ENCODE results near the gene PLP2. TPM values are rescaled to one million over a fixed set of nuclear protein-coding genes. Genes with fewer than 3 reads are reported as not detected.

The PLP2 gene
- total and polyA plus RNA-seq, 7 donors, result 17.8 to 320 (median 77.7) TPM

GRCh38 chrX:49212861-49213260 is 41.2 kb downstream of the PLP2 start:
- no peak for DNase-seq
- intact Hi-C loops (cut with DNase I), result no loop called here
- no peaks in the 10 kb centered on the region for H3K4me1 ChIP-seq
- H3K27ac ChIP-seq, result no peak overlapping the region
- peaks cover 0 to 13% (median 0%) of the 10 kb centered on the region in 3 donors for H3K27me3 ChIP-seq (ENCODE audit: insufficient read depth in 3 of 3, low read length in 2 of 3)
- no peaks in the 10 kb centered on the region for H3K36me3 ChIP-seq (ENCODE audit: insufficient read depth in 1 of 2, low read depth in 1 of 2)
- ATAC-seq, result no peak
- no peak overlapping the region for H3K4me3 ChIP-seq
- no peaks in the 10 kb centered on the region for H3K9me3 ChIP-seq
- WGBS, 3 donors, result 47 to 93% (median 92%) methylated on average over 1 of the region's 1 CpG
- no peak for TF ChIP-seq CTCF (IDR thresholded peaks at IDR 0.05)

- no peak for DNase-seq
- H3K27ac ChIP-seq, result no peak overlapping the region
- H3K36me3 ChIP-seq (ENCODE audit: insufficient read depth in 1 of 2, low read depth in 1 of 2), result no peaks in the 10 kb centered on the region
- intact Hi-C loops (cut with DNase I), result no loop called here
- H3K9me3 ChIP-seq, result no peaks in the 10 kb centered on the region
- H3K4me1 ChIP-seq, result no peaks in the 10 kb centered on the region
- H3K27me3 ChIP-seq (ENCODE audit: insufficient read depth in 3 of 3, low read length in 2 of 3), result peaks cover 0 to 13% (median 0%) of the 10 kb centered on the region in 3 donors
- WGBS, 3 donors, result 72 to 81% (median 77%) methylated on average over 2 of the region's 2 CpGs
- no peak overlapping the region for H3K4me3 ChIP-seq
- no peak for ATAC-seq
- no peak for TF ChIP-seq CTCF (IDR thresholded peaks at IDR 0.05)
Observed at GRCh38 chrX:49214416-49214815, 42.7 kb downstream of the PLP2 start.

- intact Hi-C loops (cut with DNase I), result no loop called here
- Histone ChIP-seq H3K27me3 (ENCODE audit: insufficient read depth in 3 of 3, low read length in 2 of 3) (peaks cover 0 to 17% (median 0%) of the 10 kb centered on the region in 3 donors), H3K9me3 (no peaks in the 10 kb centered on the region), H3K4me1 (no peaks in the 10 kb centered on the region), H3K27ac (no peak overlapping the region), H3K4me3 (no peak overlapping the region), H3K36me3 (ENCODE audit: insufficient read depth in 1 of 2, low read depth in 1 of 2) (no peaks in the 10 kb centered on the region)
- TF ChIP-seq CTCF (IDR thresholded peaks at IDR 0.05), result no peak
- DNase-seq (no peak), ATAC-seq (no peak)
- 77 to 87% (median 83%) methylated on average over 14 of the region's 14 CpGs for WGBS, 3 donors
Observed at GRCh38 chrX:49214996-49215526, 43.4 kb downstream of the PLP2 start.

GRCh38 chrX:49220100-49220499 is 48.4 kb downstream of the PLP2 start:
- Histone ChIP-seq H3K4me1 (no peaks in the 10 kb centered on the region), H3K27ac (no peak overlapping the region), H3K27me3 (ENCODE audit: insufficient read depth in 3 of 3, low read length in 2 of 3) (peaks cover 0 to 13% (median 0%) of the 10 kb centered on the region in 3 donors), H3K9me3 (no peaks in the 10 kb centered on the region), H3K36me3 (ENCODE audit: insufficient read depth in 1 of 2, low read depth in 1 of 2) (no peaks in the 10 kb centered on the region), H3K4me3 (no peak overlapping the region)
- ATAC-seq (no peak), DNase-seq (no peak)
- no peak for TF ChIP-seq CTCF (IDR thresholded peaks at IDR 0.05)
- intact Hi-C loops (cut with DNase I), result no loop called here

GRCh38 chrX:49221868-49222267 is 50.2 kb downstream of the PLP2 start:
- intact Hi-C loops (cut with DNase I), result no loop called here
- TF ChIP-seq CTCF (IDR thresholded peaks at IDR 0.05), result no peak
- no peaks in the 10 kb centered on the region for H3K4me1 ChIP-seq
- H3K36me3 ChIP-seq (ENCODE audit: insufficient read depth in 1 of 2, low read depth in 1 of 2), result no peaks in the 10 kb centered on the region
- ATAC-seq (no peak), DNase-seq (no peak)
- H3K4me3 ChIP-seq, result no peak overlapping the region
- H3K27me3 ChIP-seq (ENCODE audit: insufficient read depth in 3 of 3, low read length in 2 of 3), result peaks cover 0 to 13% (median 3%) of the 10 kb centered on the region in 3 donors
- H3K9me3 ChIP-seq, result no peaks in the 10 kb centered on the region
- 73 to 78% (median 77%) methylated on average over 2 of the region's 2 CpGs for WGBS, 3 donors
- H3K27ac ChIP-seq, result no peak overlapping the region
